ENCODE data around the gene ASAP2.

DNA sequence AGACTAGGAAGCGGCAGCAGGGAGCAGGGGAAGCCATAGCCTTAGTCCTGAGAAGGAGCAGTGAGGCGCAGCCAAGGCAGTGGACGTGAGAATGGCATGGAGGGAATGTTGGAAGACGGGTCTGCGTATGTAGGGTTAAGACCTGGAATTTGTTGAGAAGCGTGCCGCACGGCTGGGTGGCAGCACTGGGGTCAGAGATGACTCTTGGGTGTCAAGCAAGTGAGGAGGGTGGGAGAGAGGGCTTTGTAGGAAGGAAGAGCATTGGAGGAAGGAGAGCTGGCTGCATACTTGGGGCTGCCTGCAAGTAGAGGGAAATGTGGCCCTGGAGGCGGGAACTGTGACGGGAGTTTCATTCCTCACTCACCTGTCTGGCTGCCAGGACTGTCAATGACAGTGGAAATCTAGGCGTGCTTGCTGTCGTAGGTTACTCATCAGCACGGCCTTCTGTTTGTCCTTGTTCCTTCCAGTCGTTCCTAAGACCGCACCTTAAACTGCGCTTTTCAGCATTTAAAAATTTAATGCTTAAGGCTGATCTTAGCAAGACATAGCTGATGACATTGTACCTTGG is 108.8 kb downstream of the ASAP2 start:
- TF ChIP-seq, protein P1, sequence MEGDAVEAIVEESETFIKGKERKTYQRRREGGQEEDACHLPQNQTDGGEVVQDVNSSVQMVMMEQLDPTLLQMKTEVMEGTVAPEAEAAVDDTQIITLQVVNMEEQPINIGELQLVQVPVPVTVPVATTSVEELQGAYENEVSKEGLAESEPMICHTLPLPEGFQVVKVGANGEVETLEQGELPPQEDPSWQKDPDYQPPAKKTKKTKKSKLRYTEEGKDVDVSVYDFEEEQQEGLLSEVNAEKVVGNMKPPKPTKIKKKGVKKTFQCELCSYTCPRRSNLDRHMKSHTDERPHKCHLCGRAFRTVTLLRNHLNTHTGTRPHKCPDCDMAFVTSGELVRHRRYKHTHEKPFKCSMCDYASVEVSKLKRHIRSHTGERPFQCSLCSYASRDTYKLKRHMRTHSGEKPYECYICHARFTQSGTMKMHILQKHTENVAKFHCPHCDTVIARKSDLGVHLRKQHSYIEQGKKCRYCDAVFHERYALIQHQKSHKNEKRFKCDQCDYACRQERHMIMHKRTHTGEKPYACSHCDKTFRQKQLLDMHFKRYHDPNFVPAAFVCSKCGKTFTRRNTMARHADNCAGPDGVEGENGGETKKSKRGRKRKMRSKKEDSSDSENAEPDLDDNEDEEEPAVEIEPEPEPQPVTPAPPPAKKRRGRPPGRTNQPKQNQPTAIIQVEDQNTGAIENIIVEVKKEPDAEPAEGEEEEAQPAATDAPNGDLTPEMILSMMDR (IDR thresholded peaks at IDR 0.05), result no peak
- TF ChIP-seq POLR2AphosphoS5 (IDR thresholded peaks at IDR 0.05), result no peak
